ENCODE results near the gene SERPING1.
A peak's percentile ranks its signal among the peaks of the same experiment; 100 is the strongest.
"Not testable (repeated sequence)": the region's sequence is repeated elsewhere in the genome, so short reads cannot be mapped to it uniquely, and the experiment has no call there.

The SERPING1 gene

DNA sequence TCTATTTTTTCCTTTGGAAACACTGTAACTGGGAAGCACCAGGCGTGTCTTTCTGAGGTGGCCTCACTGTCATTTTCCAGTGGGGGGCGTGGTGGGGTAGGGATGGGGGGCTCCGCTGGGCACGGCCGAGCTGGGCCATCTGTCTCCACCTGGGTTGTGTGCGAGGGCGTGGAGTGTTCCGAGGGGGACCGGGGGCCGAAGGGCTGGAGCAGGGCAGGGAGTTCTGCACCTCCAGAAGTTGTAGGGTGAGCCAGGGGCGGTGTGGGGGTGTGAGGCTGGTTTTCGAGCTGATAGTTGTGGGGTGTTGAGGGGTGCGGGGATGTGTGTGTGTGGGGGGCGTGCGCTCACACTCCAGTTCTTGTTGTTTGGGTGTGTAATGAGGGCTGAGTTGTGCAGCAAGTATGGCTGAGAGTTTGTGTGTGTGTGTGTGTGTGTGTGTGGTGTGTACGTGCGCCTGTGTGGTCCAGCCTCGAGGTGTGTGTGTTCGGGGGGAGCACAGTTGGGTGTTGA lies 41.4 kb downstream of the SERPING1 start:
- DNase-seq = no peak

DNA sequence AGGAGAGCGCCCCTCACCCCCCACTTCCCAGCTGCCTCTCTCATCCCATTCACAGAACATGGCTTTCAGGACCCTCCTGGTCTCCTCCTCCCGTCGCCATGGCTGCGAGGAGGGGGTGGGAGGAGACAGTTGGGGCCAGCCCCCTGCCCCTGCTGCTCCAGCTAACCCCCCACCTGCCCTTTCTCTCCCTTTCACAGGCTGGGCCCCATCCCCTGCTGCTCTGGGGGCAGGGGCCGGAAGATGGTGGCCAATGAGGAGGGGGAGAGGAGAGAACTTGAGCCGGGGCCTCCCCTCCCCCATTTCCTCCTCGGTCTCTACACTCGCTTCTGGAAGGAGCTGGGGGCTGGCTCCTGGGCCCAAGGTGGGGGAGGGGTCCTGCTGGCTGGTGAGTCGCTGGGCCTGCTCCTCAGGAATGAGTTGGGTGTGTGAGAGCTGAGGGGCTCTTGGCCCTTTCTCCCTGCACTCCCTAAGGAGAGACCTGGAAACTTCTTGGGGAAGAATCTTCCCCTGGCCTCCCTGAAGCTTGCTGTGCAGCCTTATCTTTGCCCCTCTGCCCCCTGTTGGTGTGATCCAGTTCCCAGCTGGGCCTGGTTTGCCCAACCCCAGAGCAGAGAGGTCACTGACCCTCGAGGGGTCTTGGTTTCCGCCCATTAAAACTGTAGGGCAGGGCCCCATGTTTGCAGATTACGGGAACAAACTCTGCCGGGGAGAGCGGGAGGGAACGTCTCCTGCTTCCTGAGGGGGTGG lies 42.0 kb downstream of the SERPING1 start:
- DNase-seq = no peak

DNA sequence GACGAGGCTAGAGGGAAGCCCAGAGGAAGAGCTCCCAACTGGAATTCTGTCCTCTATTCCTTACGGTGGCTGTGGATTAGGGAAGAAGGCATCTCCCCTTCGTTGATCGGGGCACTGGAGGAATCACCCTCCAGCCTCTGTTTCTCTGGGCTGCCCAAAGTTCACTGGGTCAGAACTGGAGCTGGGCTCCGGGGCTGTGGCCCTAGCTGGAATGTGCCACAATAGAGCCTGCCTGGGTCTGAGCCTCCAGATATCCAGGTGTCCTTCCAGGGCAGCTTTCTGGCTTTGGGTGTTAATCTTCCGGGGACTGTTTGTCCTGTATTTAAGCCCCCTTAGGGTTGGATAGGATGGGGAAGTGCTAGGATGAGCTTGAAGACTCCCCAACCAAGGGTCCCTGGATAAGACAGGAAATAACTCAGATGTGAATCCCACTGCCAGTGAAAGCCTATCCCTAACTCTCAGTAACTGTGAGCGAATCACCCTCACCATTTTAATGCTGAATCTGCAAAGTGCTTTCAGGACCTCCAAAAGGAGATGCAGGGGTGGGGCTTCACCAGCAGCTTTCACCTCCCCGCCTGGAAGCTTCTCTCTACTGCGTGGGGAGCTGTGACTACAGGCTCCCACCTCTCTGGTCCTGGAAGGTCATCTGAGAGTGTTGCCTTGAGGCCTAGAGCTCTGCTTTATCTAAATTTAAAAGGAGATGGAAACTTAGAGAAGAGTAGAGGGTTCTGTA lies 42.7 kb downstream of the SERPING1 start:
- no peak for DNase-seq

DNA sequence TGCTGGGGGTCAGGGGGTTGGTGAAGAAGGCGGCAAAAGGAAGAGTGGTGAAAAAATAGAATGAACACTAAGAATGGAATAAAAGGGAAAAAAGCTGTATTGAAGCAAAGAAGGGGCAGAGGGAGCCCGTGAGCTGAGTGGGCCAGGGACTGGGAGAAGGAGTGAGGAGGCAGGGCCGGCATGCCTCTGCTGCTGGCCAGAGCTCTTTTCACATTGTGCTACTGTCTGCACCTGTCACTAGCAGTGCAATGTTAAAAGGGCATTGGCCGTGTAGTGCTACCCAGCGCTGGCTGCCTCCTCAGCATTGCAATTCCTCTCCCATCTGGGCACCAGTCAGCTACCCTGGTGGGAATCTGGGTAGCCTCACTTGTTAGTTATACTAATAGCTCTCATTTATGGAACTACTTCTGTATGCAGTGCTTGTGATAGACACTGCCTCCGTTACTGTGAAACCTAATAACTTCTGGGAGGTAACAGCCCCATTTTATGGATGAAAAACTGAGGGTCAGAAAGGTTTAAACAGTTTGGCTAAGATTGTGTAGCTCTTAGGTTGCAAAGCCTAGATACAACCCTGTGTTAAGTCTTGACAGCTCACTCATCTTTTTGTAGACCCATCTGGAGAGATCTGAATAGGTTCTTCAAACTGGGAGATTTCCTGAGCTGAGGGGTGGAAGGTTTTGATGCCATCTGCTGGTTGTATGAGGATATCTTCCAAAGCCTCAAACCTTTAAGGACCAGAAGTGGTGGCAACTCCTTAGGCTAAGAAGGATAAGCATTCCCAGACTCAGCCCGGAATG lies 43.7 kb downstream of the SERPING1 start:
- no peak for DNase-seq

DNA sequence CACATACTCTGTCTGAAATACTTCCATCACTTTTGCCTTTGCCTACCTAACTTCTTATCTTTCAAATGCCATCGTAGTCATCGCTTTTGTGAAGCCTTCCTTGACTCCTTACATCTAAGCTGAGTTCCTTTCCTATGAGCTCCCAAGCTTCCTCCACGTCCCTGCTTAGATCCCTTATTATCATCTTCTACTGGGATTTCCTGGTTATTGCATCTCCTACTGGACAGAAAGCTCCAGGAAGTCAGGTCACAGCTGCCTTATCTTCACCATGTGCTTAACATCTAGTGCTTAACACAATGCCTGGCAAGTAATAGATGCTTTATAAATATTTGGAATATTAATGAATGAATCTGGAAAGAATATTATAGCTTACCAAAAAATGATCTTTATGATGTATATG lies 46.3 kb downstream of the SERPING1 start:
- DNase-seq = no peak

DNA sequence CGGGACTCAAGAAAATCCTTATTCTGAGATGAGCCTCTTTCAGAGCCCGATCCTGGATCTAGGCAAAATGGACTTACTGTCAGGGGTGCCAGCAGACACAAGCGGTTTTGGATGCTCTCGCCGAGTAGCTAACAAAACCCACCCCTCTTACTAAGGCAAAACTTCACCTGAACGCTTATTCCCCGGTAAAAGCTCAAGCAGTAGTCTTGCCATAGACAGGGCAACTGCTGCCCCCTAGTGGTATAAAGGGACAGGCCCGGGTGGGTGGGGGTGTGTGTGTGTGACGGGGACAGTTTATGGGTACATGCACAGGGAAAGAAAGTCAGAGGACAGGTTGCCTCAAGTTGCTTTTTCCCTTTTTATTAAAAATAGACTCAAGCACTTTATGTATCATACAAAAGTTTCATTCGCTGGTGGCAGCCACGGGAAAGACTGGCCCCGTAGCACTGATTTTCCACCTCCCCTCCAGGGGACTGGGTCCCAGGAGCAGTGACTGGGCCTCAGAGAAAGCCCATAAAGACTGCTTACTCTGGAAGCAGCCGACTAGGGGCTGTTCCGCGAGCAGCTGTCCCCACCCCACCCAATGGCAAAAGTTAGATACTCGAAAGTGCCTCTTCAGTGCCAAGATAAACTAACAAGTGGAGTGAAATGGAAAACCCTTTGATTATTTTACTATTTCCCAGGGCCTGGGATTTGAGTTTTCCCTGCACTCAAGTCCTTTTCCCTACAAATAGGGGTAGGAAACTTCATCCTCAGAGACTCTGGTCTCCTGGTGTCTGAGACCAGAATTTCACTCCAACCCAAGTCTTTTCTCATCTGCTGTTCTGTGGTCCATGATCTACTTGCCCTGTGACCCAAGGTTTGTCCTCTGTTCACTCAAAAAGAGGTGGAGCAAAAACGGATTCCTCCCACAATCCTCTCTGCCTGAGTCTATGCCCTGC lies 47.5 kb downstream of the SERPING1 start:
- peak; percentile 90 for DNase-seq

DNA sequence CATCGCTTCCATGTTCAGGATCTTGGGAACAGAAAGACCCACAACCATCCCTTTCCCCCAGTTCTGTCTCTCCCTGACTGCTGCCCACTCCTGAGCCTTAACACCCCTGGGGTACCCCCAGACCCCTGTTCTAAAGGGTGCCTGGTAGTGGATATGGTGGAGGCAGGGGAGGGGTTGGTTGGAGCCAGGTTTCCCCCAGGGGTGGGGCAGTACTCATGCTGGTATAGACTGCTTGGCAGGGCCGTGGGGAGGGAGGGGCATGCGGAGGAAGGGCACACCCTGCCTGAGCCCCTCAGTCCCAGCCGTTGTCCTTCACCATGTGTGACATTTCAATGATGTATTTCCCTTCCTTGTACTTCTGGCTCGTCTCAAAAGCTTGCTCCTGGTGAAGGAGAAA lies 48.2 kb downstream of the SERPING1 start:
- DNase-seq = no peak

DNA sequence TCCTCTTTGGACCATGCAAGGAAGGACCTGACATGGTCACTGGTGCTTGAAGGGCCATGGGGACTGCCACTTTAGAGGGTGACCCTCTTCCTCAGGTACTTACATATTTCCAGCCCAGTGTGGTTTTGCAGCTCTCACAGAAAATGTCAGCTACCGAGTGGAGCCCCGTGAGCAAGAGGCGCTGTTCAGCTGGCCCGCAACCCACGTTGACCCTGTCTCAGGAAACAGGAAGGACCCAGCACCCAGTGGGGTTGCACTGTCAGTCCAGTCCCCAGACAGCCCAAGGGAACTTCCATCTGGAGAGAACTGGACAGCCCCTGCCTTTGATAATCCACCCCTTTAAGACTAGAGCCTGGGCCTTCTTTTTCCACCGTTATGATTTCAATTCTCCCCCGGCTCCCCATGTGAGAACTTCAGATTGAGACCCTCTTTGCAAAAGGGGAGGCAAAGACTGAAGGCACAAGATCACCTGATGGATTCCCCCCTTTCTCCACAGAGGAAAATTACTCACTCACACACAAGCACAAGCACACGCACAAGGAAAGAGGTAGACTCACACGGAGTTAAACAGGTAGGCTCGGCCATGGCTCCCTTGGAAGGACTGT lies 48.8 kb downstream of the SERPING1 start:
- no peak for DNase-seq

DNA sequence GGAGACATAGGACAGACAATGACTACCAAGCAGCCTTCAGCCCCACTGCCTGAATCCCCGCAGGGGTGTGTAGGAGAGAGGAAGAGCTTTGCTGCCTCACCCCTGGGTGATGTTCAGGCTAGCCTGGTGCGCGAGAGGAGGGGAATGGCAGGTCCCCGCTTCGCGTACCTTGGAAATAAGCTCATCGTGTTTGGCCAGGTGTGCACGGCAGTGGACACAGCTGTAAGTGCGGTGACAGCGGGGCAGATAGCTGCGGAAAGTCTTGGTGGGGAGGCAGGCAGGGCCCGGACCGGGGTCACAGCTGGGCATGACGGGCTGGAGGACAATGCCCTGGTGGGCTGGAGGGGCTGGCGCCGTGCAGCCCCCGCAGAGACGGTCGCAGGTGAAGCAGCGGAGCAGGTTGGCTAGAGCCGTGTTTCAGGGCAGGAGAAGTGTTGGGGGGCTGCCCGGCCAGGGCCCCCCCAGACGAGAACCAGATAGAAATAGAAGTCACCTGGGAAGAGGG lies 49.4 kb downstream of the SERPING1 start:
- DNase-seq = no peak

DNA sequence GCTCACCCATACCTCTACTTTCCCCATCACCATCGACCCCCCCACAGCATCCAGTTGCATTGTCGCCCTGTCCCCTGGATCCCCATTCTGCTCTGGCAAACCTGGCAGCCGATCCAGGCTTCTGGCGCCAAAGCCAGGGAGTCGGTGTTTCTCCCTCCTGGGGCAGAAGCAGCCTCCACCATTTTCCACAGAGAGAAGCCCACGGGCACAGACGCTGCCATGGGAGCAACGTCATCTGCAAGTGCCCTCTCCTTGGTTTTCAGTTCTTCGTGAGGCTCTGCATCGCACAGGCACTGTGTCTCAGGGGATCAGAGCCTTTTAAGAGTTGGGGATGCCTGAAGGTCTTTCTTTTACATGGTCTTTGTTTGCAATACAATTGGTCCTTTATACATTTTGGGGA lies 49.9 kb downstream of the SERPING1 start:
- no peak for DNase-seq

DNA sequence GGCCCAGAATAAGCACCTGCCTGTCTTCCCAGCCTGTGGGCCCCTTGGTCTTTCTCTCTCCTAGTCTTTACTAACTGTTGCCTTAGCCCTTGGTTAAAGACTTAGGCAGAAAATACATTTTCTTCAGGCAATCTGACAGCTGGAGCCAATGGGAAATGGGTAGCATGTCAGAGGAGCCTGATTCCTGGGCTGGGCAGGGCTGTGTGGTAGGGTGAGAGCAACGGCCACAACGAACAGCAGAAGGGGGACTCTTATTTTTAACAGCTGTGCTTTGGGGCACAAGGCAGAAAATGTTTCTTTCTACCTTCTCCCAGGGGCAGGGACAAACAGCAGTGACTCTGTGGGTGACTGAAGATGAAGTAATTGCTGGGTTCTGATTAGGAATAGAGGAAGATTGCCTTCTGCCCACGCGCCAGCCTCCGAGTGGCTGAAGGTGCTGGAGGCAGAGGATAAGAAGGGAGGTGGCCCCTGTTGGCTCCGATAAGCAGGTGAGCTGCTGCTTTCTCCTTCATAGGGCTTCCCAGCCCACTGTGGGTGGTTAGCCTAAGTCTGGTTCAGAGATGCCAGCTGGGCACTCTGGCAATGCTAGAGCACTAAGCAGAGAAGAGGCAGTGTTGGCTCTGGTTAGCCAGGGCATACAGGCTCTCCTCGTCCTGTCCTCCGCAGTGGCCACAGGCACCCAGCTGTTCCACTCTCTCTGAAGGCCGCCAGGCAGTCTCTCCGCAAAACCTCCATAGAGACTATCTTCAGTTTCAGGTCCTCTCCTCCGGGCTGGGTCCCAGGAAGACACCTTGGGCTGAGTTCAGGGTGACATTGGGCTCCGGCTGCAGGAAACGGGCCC lies 50.7 kb downstream of the SERPING1 start:
- DNase-seq = peak; percentile 31

DNA sequence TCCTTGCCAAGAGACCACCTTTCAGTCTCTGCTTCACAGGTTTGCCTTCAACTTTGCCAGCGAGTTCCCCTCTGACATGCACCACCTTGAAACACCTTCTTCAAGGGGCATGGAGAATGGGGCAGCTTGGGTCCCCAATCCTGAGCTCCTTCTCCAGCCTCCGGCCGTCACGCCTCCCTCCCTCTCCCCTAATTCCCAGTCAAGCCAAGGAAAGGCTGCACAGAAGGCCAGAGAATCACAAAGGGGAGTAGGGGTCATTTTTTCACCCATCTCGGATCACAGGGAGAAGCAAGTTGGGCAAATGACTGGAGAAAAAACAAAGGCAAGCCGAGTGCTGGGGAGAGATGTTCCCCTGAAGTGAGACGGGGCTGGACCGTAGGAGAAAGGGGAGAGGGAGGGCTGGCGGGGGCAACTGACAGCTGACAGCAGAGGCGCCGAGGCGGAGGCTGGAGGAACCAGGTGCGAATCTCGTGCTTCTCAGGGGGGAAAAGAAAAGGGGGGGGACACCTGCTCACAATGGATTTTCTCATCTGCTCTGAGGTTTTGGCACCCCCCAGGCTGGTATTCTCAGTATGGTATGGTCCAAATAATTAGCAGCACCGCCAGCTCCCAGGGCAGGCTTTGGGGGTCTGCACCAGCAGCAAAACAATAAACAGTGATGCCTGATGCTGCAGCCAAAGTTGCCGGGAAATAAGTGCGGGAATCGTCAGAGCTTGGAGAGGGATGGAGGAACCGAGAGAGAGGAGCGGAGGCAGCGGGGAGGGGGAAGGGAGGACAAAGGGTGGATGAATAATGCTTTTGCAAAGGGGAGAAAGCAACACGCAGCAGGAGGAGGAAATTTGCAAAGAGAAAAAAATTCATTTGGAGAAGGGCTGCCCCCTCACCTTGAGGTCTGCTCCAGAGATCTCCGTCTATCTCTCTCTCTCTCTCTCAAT lies 51.6 kb downstream of the SERPING1 start:
- no peak for DNase-seq

DNA sequence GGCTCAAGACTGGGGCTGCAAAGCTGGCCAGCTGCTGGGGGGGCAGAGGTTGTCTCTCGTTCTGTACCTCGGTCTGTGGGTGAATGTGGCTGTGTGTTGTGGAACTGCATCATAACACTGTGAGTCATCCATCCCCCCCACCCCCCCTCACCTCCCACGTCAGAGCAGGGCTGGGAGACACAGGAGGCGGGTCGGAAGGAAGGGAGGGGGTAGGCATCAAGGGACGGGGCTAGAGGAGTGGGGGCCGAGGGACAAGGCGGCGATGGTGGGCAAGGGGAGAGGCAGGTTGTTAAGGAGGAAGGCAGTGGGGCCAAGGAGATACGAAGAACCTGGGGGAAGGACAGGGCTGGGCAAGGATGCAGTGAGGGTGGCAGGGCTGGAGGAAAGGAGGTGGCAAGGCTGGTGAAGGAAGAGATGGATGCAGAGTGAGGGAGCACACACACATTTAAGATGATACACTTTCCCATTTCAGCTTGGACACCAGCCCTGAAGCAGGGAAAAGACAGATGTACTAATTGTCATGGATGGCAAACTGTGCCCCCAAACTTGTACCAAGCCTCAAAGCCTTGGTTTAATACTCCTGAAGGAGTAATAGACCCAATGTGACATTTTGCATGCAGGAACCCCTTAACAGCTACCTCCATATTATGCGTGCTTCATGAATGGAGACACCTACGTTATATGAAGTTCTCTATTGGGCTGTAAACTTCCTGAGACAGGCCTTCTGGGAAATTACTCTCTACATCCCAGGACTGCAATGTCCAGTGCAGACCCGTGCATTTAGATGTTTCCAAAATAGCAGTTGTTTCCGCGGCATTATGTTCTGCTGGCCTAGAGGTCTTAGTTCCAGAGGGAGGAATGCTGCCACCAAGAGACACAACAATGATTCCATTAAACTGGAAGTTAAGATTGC lies 52.6 kb downstream of the SERPING1 start, which contains the start of gene YPEL4:
YPEL4 (minus strand) TSS at position 87 of the 913 bp plus-strand sequence. CDS start 2,805 bp downstream, outside the sequence.
- DNase-seq = peak; percentile 60

DNA sequence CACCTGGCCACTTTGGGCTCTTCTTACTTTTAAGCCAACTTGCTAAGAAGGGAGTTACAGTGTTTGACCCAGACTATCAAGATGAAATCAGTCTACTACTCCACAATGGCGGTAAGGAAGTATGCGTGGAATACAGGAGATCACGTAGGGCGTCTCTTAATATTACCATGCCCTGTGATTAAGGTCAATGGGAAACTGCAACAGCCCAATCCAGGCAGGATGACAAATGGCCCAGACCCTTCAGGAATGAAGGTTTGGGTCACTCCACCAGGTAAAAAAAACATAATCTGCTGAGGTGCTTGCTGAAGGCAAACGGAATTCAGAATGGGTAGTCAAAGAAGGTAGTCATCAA lies 53.2 kb downstream of the SERPING1 start:
- DNase-seq = no peak

DNA sequence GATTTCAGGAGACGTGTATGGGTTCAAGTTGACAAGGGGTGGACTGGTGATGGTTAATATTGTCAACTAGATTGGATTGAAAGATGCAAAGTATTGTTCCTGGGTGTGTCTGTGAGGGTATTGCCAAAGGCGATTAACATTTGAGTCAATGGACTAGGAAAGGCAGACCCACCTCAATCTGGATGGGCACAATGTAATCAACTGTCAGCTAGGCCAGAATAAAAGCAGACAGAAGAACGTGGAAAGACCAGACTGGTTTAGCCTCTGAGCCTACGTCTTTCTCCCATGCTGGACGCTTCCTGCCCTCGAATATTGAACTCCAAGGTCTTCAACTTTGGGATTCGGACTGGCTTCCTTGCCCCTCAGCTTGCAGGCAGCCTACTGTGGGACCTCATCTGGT lies 53.9 kb downstream of the SERPING1 start:
- no peak for DNase-seq

DNA sequence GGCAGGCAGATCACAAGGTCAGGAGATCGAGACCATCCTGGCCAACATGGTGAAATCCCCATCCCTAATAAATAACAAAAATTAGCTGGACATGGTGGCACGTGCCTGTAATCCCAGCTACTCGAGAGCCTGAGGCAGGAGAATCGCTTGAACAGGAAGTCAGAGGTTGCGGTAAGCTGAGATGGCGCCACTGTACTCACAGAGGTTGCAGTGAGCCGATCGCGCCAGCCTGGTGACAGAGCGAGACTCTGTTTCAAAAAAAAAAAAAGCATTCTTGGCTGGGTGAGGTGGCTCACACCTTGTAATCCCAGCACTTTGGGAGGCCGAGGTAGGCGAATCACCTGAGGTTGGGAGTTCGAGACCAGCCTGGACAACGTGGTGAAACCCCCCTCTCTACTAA lies 54.7 kb downstream of the SERPING1 start:
- DNase-seq = not testable (repeated sequence)

DNA sequence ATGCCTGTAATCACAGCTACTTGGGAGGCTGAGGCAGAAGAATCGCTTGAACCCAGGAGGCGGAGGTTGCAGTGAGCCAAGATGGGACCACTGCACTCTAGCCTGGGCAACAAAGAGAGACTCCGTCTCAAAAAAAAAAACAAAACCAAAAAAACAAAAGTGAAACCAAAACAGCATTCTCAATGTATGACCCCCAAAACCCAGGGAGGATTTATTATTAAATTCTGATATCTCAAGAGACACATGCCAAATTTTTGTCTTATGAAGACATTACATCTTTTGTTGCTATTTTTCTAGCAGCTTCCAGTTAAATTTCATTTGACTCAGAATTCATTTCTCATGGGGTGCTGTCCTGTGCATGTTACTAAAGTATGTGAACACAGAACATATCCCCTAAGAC lies 55.2 kb downstream of the SERPING1 start:
- DNase-seq = no peak

DNA sequence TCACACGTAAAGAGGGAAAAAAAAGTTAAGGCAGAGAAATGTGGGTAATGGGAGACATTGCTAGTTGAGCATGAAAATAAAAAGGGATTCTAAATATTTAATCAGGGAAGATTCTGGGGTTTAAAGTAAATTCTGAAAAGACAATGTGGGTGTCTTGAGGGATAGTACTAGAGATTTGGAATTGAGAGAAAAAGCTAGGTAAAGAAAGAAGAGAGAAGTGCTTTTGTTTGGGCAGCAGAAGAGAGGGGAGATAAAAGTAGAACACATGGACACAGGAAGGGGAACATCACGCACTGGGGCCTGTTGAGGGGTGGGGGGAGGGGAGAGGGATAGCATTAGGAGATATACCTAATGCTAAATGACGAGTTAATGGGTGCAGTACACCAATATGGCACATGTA lies 55.7 kb downstream of the SERPING1 start:
- DNase-seq = no peak

DNA sequence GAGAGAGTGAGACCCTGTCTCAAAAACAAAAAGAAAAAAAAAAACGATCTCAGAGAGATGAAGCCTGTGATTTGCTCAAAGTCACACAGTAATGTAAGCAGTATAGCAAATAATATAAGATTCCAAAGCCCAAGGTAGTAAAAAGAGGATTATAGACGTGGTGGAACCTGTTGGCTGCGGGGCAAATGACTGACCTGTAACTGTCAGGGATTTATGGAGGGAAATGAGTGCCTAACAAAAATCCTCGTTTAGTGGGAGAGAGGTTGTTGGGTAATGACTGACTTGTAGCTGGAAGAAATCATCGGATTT lies 59.4 kb downstream of the SERPING1 start:
- DNase-seq = no peak
